Fibroblast of mammary gland (primary cell): ENCODE data around the gene GLUD1.

ENCODE experiments used
- DNase-seq: peaks from one replicate; pipeline ENCODE4 v3.0.0-alpha.2; 2010; ENCODE audit warnings: low read depth
- H3K4me3 ChIP-seq: 2 replicates; pipeline ENCODE4 v1.5.1; 2011; ENCODE audit warnings: low read depth, mild to moderate bottlenecking, low read length, moderate library complexity; ENCODE audit not compliant: control insufficient read depth
- TF ChIP-seq, protein P1 (sequence below): conservative IDR thresholded peaks from 2 replicates; pipeline ENCODE4 v1.5.1; 2011; ENCODE audit warnings: low read depth, low read length, inconsistent platforms; ENCODE audit not compliant: control insufficient read depth, insufficient read depth

The GLUD1 gene

DNA sequence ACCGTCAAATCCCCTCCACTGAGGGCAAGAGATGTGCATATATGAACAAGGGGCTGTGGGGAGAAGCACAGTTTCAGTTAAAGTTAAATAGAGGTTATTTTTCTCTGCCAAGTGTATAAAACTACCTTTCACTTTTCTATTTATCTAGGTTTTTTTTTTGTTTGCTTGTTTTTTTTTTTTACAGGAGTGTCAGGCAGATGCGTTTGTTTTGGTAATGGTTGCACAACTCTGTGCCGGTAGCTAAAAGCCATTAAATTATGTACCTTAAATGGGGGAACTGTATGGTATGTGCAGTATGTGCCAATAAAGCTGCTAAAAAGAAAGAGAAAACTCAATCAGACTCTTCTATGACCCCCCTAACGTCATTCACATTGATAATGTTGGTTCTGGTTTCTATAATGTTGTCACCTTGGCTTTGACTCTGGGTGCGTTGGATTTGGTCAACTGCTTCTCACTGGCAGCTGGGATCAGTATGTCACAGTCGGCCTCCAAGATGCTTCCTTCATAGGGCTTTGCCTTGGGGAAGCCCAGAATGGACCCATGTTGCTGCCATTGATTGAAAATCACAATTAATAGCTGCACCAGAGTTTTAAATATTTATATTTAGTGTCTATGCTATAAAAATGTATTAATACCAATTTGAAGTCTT lies 34.2 kb downstream of the GLUD1 start:
- H3K4me3 ChIP-seq, result no peak overlapping the region
- TF ChIP-seq, protein P1, sequence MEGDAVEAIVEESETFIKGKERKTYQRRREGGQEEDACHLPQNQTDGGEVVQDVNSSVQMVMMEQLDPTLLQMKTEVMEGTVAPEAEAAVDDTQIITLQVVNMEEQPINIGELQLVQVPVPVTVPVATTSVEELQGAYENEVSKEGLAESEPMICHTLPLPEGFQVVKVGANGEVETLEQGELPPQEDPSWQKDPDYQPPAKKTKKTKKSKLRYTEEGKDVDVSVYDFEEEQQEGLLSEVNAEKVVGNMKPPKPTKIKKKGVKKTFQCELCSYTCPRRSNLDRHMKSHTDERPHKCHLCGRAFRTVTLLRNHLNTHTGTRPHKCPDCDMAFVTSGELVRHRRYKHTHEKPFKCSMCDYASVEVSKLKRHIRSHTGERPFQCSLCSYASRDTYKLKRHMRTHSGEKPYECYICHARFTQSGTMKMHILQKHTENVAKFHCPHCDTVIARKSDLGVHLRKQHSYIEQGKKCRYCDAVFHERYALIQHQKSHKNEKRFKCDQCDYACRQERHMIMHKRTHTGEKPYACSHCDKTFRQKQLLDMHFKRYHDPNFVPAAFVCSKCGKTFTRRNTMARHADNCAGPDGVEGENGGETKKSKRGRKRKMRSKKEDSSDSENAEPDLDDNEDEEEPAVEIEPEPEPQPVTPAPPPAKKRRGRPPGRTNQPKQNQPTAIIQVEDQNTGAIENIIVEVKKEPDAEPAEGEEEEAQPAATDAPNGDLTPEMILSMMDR, result no peak
- DNase-seq, result no peak

- no peak for DNase-seq
- TF ChIP-seq, protein P1, result no peak
- H3K4me3 ChIP-seq, result no peak overlapping the region
These were observed 35.2 kb downstream of the GLUD1 start for GRCh38 chr10:87059401-87059800.

- TF ChIP-seq, protein P1, result no peak
- no peak for DNase-seq
- no peak overlapping the region for H3K4me3 ChIP-seq
These were observed 36.5 kb downstream of the GLUD1 start for GRCh38 chr10:87058171-87058570.

GRCh38 chr10:87054373-87055295 lies 40.0 kb downstream of the GLUD1 start:
- peak; percentile 71 for DNase-seq
- H3K4me3 ChIP-seq, result no peak overlapping the region
- TF ChIP-seq, protein P1, result peak; percentile 48

DNA sequence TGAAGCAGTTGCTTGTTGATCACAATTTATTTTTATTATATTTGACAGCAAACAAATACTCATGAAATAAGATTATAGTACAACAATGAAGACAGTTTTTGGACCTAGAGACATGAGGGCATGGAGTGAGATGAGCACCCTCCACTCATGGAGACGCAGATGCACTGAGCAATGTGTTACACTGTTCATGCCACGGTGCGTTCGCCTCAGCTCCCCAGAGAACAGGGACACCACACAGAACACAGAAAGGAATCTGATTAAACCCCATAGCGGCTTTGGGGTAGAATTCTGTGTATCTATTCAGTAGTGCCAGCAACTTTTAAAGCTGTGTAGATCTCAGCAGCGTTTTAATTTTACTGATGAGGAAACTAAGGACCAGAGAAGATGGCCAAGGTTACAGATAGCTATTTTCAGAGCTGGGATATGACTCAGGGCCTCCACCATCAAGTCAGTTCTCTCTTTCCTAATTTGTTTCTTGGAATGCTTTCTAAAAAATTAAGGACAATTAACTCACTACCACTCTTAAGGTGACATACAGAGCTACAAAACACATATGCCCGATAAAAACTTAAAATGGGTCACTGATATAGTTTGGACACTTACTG lies 41.0 kb downstream of the GLUD1 start:
- TF ChIP-seq, protein P1, result no peak
- DNase-seq, result no peak
- no peak overlapping the region for H3K4me3 ChIP-seq

- TF ChIP-seq, protein P1, result no peak
- H3K4me3 ChIP-seq, result no peak overlapping the region
- DNase-seq, result no peak
These were observed 41.5 kb downstream of the GLUD1 start for GRCh38 chr10:87053111-87053510.
